SHP77 (cell line): ENCODE data around the gene STAG3.
A peak's percentile ranks its signal among the peaks of the same experiment; 100 is the strongest.
"Not testable (repeated sequence)": the region's sequence is repeated elsewhere in the genome, so short reads cannot be mapped to it uniquely, and the experiment has no call there.

Experiments
- DNase-seq, 2 experiments: peaks; one replicate each; lab custom pipeline; 2025; lab: John Stamatoyannopoulos, UW

The STAG3 gene

DNA sequence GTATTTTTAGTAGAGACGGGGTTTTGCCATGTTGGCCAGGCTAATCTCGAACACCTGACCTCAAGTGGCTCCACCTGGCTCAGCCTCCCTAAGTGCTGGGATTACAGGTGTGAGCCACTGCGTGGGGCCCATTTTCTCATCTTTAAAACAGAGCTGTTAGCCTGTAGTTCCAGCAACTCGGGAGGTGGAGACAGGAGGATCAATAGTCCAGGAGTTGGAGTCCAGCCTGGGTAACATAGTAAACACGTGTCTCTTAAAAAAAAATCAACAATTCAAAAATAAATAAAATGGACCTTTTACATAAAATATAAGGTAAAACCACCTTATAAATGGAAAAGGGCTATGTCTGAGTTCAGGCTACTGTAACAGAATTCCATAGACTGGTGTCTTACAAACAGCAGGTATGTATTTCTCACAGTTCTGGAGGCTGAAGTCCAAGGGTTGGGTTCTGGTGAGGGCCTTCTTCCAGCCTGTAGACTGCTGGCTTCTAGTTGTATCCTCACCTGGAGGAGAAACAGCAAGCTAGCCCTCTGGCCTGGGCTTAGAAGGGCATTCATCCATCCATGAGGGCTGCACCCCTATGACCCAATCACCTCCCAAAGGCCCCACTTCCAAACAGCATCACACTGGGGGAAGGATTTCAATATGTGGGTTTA, 35.0 kb downstream of the STAG3 start:
- DNase-seq = no peak

DNA sequence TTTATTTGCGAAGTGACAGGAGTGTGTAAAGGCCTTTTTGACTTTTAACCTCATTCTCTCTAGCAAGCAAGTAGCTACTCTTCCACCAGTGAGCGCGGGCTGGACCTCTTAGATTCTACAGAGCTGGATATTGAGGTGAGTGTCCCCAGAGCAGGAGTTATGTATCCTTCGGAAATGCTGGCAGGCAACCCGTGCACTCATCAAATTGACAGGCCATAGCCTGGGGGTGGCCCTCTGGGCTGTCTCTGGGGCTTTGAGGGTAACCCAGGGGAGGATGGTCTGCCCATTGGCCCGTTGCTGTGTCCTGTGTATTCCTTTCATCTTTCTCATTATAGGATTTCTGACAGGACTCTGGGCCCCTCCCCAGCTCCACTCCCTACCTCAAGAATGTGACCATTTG, 36.0 kb downstream of the STAG3 start:
- DNase-seq = no peak

DNA sequence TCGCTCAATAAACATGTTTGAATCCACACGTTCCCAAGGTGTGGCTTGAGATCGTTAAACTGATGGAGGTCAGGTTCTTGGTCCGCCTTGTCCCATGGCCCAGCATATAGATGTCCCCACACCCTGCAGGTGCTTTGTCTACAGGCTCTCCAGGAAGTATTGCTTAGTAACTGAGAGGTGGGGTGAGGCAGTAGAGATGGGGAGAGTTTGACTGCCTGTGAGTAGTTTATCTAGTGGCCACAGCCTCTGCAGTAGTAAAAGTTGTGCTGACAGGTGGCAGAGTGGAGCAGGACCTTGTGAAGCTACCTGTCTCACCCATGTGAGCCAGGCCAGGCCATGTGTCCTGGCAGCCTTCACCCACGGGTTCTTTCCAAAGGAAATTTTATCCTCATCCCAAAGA, 36.6 kb downstream of the STAG3 start:
- DNase-seq = not testable (repeated sequence)

DNA sequence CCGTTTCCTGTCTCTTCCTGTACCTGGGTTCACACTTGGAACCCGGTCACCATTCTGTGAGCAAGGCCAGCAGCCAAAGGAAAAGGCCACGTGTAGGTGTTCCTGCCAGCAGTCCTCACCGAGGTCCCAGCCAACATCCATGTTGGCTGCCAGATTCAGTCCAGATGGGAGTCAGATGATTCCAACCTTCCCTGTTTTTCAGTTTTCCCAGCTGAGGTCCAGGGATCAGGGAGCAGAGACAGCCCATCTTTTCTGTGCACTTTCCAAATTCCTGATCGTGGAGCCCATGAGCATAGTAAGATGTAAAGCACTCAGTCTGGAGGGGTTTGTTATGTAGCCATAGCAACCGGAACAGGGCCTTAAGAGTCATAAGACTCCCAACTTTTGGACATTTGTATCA, 38.2 kb downstream of the STAG3 start:
- DNase-seq = no peak

DNA sequence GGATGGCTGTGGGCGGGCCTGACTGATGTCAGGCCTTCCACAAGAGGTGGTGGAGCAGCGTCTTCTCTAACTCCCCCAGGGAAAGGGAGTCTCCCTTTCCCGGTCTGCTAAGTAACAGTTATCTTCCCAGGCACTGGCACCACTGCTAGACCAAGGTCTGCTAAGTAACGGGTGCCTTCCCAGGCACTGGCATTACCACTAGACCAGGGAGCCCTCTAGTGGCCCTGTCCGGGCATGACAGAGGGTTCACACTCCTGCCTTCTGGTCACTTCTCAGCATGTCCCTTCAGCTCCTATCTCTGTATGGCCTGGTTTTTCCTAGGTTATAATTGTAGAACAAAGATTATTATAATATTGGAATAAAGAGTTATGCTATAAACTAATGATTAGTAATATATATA, 40.2 kb downstream of the STAG3 start:
- not testable (repeated sequence) for DNase-seq

DNA sequence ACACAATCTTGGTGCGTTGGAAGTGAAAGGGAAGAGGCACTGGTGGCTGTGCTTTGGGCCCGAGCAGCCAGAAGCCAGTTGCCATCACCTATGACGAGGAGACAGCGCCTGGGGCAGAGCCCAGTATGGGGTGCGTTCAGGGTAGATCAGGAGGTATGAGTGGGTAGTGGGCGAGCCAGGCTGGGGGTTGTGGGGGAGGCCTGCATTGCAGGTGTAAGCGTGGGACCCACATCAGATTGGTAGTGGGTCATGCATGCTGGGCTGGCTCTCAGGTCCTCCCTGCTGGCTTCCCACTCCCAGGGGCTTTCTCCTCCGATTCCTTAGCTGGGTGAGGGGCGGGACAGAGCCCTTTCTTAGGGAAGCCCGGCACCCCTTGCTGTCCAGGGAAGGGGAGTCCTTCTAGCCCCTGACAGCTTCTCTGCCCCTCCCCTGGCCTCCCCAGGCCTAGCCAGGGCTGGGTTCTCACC, 41.6 kb downstream of the STAG3 start:
- no peak for DNase-seq

DNA sequence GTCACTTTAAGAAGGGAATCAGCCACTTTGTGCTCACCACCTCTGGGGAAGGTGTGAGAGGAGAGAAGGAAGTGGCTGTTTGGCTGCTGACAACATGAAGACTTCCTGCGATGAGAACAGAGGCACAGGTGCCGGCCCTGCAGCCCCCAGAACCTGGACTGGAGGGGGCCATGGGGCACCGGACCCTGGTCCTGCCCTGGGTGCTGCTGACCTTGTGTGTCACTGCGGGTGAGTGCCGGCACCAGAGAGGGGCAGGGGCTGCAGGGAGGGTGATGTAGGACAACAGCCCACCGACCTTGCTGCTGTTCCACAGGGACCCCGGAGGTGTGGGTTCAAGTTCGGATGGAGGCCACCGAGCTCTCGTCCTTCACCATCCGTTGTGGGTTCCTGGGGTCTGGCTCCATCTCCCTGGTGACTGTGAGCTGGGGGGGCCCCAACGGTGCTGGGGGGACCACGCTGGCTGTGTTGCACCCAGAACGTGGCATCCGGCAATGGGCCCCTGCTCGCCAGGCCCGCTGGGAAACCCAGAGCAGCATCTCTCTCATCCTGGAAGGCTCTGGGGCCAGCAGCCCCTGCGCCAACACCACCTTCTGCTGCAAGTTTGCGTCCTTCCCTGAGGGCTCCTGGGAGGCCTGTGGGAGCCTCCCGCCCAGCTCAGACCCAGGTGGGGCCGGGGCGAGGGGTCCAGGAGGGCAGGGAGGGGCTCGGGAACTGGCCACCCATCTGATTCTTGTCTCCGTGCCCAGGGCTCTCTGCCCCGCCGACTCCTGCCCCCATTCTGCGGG, 42.3 kb downstream of the STAG3 start, which contains the start of gene PVRIG:
Gene PVRIG, plus strand, starts transcription at position 149 of the 785 bp plus-strand sequence. Its CDS starts 22 bp downstream, at position 171.
- DNase-seq = not testable (repeated sequence)

DNA sequence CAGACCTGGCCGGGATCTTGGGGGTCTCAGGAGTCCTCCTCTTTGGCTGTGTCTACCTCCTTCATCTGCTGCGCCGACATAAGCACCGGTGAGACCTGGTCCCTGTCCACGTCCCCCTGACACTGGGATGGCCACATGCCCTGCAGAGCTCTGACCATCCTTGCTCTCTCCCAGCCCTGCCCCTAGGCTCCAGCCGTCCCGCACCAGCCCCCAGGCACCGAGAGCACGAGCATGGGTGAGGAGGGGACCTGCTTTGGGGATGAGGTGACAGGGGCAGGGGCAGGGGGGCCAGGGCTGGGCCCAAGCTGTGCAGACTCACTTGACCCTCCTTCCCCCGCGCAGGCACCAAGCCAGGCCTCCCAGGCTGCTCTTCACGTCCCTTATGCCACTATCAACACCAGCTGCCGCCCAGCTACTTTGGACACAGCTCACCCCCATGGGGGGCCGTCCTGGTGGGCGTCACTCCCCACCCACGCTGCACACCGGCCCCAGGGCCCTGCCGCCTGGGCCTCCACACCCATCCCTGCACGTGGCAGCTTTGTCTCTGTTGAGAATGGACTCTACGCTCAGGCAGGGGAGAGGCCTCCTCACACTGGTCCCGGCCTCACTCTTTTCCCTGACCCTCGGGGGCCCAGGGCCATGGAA, 43.0 kb downstream of the STAG3 start:
- DNase-seq = no peak

DNA sequence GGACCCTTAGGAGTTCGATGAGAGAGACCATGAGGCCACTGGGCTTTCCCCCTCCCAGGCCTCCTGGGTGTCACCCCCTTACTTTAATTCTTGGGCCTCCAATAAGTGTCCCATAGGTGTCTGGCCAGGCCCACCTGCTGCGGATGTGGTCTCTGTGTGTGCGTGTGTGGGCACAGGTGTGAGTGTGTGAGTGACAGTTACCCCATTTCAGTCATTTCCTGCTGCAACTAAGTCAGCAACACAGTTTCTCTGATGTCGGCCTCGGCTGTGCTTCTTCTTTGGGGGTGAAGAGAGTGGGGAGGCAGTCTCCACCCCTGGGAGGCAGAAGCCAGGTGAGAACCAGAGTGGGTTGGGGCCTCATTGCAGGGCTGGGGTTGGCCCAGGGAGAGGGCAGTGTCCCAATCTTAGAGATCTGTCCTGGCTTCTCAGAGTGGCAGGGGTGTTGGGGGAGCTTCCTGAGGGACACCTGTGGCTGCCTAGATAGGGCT, 43.6 kb downstream of the STAG3 start:
- no peak for DNase-seq

DNA sequence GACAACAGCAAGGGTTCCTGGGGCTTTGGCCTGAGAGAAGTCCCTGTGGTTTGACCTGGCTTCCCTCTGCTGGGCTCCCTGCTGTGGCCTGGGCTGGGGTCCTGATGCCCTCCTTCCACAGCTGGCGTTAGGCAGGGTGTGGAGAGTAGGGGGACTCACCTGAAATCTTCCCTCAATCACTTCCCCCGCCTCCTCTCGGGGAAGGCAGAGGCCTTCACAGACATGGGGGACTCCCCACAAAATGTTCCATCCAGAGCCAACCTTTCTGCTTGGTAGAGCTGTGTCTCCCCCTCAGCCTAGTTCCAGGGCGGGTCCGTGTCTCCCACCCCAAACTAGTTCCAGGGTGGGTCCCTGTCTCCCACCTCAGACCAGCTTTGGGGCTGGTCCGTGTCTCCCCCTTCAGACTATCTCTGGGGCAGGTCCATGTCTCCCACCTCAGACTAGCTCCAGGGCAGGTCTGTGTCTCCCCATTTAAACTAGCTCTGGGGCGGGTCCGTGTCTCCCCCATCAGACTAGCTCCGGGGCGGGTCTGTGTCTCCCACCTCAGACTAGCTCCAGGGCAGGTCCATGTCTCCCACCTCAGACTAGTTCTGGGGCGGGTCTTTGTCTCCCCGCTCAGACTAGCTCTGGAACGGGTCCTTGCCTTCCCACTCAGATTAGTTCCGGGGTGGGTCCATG, 44.2 kb downstream of the STAG3 start:
- DNase-seq = no peak

DNA sequence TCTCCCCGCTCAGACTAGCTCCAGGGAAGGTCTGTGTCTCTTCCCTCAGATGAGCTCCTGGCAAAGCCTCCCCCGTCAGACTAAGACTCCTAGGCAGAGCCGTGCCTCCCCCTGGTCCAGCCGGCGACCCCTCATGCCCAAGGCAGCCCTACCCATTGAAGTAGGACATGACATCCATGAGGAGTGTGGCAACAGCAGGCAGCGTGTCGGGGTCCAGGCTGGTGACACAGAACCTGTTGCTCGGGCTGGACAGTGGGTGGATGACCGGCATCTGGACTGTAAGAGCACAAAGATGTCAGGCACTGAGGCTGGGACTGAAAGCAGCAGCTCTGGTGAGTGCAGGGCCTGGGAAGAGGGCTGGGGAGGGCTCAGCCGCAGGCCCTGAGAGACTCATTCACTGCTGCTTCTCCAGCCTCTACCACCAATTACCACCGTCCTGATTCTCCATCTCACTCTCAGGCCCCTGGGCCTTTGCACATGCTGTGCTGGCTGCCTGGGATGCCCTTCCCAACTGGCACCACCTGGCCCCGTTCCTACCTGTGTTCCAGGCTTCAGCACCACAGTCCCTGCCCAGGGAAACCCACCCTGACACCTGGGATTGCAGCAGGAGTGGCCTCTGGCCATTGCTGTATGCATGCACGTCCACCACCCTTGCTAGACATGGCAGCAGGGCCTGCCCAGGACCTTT, 44.9 kb downstream of the STAG3 start:
- DNase-seq = no peak

DNA sequence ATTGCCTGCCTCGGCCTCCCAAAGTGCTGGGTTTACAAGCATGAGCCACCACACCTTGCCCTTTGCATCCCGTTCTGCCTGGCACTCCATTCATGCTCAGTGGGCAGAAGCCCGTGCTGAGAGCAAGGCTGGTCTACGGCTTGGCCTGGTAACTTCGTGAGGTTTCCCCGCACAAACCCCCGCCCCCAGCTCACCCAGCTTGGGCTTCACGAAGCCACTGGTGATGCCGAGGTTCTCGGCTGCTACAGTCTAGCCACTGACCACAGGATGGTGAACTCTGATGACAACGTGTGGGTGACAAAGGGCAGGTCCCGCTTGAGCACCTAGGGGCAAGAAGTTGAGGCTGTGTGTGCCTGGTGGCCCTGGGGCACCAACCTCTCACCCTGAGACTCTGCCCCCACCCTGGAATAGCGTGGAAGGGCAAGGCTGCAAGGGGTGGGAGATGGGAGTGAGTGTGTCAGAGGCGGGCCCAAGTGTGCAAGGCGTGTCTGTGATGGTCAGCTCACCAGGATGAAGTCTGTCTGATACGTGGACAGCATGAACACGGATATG, 45.7 kb downstream of the STAG3 start:
- not testable (repeated sequence) for DNase-seq

DNA sequence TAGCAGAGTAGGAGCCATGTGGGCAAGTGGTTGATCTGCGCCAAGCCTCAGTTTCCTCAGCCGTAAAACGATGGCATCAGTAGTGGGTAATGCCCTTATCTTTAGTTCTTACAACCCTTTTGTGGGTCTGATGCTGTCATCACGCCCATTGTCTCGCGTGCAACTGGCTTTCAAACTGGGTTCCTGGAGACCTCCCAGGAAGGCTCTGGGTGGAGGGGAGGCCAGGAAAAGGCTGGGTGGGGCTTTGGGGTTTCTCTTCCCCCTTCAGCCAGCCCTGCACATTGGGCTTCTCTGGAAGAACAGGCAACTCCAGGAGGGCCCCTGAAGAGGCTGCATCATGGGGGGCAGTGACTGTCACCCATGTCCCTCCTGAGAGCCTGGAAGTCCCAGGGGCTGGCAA, 47.2 kb downstream of the STAG3 start:
- not testable (repeated sequence) for DNase-seq

DNA sequence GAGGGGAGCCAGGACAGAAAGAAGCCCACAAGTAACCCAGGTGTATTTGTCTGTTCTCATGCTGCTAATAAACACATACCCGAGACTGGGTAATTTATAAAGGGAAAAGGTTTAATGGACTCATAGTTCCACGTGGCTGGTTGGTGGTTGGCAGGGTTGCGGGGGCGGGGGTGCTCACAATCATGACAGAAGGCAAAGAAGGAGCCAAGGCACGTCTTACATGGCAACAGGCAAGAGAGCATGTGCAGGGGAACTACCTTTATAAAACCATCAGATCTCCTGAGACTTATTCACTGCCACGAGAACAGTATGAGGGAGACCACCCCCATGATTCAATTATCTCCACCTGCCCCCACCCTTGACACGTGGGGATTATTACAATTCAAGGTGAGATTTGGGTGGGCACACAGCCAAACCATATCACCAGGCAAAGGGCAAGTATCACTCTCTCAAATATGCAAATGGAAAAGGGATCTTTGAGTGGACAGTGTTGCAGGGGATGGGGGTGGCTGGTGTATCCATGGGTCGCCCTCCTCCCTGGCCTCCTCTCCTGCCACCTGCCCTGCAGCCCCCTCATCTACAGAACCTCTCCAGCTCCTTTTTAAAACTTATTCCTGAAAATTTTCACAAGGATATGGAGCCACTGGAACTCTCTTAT, 57.1 kb downstream of the STAG3 start:
- not testable (repeated sequence) for DNase-seq

DNA sequence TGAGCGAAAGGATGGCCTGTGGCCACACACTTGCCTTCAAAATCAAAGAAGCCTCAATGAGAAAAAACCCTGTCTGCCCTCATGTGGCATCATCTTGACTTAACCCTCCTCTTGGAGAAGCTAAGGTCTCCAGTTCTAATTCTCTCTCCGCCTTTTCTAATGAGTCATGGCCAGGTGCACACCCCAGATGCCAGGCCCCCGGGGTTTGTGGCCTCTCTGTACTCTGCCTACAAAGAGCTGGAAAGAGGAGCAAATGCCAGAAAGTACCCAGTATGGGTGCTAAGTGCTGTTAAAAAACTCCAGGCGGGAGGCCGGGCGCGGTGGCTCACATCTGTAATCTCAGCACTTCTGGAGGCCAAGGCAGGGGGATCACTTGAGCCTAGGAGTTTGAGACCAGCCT, 62.3 kb downstream of the STAG3 start:
- not testable (repeated sequence) for DNase-seq

DNA sequence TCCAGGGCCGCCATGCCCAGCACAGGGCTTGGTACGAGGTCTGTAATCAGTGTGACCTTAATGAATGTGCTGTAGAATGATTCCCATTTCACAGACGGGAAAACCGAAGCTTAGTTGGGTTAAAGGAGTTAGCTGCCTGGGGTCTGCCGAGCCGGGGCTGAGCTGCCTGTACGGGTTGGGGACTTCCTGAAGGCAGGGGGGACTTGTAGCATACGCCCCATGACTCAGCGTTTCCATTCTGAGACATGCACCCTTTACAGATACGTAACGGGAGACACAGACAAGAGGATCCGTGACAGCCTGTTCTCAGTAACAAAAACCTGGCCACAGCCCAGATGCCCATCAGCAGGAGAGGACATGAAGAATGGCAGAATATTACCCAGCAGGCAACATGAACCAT, 65.7 kb downstream of the STAG3 start:
- peak in 1 of 2 experiments; percentile 26 for DNase-seq

DNA sequence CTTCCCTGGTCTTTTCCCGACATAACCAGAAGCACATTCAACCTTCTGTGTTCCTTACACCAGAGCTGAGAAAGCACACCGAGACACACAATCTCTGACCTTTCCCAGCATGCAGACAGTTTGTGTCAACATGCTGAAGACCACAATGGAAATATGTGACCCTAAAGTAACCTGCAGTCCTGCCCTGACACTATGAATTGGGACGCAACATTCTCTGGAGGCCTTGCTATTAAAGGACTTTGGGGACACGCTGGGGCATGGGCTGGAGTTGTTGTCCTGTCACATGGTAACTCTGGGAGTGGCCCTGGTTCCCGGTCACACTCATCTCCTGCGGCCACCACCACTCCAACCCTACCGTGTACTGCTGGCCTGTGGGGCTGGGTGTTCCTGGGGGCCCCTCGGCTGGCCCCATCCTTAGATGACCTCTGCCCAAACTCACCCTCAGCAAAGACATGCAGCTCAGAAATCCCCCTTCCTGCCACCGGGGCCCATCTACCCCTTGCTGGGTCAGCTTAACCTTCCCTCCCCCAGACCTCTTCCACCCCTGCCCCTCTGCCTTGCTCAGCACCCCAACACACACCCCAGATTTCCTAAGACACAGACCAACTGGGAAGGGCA, 67.4 kb downstream of the STAG3 start:
- DNase-seq = not testable (repeated sequence)

DNA sequence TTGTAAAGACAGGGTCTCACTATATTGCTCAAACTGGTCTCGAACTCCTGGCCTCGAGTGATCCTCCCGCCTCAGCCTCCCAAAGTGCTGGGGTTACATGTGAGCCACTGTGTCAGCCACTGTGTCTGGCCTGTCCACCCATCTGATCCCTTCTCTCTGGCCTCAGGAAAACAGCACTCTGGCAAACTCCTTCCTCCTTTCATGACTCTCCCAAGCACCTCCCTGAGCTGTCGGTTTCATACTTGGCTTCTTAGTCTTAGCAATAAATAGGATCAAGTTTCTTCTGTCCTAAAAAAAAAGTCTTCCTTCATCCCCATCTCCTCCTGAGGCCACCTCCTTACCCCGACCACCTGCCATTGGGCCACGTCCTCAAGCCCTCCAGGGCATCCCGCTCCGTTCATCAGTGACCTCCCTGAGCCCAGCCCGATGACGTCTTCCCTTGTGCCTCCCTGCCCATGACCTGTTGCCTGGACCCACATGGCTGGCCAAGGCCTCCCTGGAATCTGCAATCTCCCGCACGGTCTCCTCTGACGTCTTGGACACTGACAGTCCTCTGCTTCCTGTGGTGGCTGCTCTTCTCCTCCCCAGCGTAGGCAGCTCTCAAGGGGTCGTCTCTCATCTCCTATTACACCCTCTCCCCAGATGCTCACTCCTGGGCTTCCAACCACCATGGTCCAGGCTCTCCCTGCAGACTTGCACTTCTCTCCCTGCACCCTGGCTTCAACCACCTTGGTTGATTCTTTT, 68.6 kb downstream of the STAG3 start:
- DNase-seq = not testable (repeated sequence)

DNA sequence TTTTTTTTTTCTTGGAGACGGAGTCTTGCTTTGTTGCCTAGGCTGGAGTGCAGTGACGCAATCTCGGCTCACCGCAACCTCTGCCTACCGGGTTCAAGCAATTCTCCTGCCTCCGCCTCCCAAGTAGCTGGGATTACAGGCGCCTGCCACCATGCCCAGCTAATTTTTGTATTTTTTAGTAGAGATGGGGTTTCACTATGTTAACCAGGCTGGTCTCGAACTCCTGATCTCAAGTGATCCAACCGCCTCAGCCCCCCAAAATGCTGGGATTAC, 69.1 kb downstream of the STAG3 start:
- not testable (repeated sequence) for DNase-seq
